DOHH2 (cell line): Measurements from ENCODE around the gene PDZK1IP1.
"Not testable (repeated sequence)": the region's sequence is repeated elsewhere in the genome, so short reads cannot be mapped to it uniquely, and the experiment has no call there.

Experiments used
- H3F3A ChIP-seq: fragments of 200-600 bp; sonication (generic), shearing (Covaris generic); 2 replicates; pipeline ENCODE4 v1.6.0; 2016; ENCODE audit warnings: antibody characterized with exemption, mild to moderate bottlenecking; ENCODE audit not compliant: control insufficient read depth, insufficient read depth
- H3K27ac ChIP-seq: fragments of 200-600 bp; sonication (generic); 2 replicates; pipeline ENCODE4 v1.5.1; 2014; ENCODE audit warnings: low read depth, mild to moderate bottlenecking, low read length, moderate library complexity
- H3K27me3 ChIP-seq: fragments of 200-600 bp; sonication (generic); 2 replicates; pipeline ENCODE4 v1.6.1; 2014; ENCODE audit warnings: mild to moderate bottlenecking, low read length, mixed read lengths; ENCODE audit not compliant: control insufficient read depth
- H3K36me3 ChIP-seq: fragments of 200-600 bp; sonication (generic); 2 replicates; pipeline ENCODE4 v1.6.1; 2014; ENCODE audit warnings: mild to moderate bottlenecking, low read length, moderate library complexity, mixed read lengths; ENCODE audit not compliant: control insufficient read depth
- H3K4me1 ChIP-seq: fragments of 200-600 bp; sonication (generic); 2 replicates; pipeline ENCODE4 v1.6.1; 2014; ENCODE audit warnings: mild to moderate bottlenecking, low read length, mixed read lengths; ENCODE audit not compliant: control insufficient read depth
- H3K4me2 ChIP-seq: fragments of 200-600 bp; sonication (generic); 2 replicates; pipeline ENCODE4 v1.6.0; 2014; ENCODE audit warnings: mild to moderate bottlenecking, low read length, moderate library complexity
- H3K4me3 ChIP-seq: fragments of 200-600 bp; sonication (generic); 2 replicates; pipeline ENCODE4 v1.5.1; 2014; ENCODE audit warnings: mild to moderate bottlenecking, low read length, mixed read lengths
- H3K79me2 ChIP-seq: fragments of 200-600 bp; sonication (generic); 2 replicates; pipeline ENCODE4 v1.6.1; 2014; ENCODE audit warnings: mild to moderate bottlenecking, low read length, mixed read lengths; ENCODE audit not compliant: control insufficient read depth
- H3K9me2 ChIP-seq: fragments of 200-600 bp; sonication (generic); replicated peaks from 2 replicates; pipeline ENCODE4 v1.6.1; 2014; ENCODE audit warnings: mild to moderate bottlenecking, low read length, mixed read lengths; ENCODE audit not compliant: control insufficient read depth
- H3K9me3 ChIP-seq: fragments of 200-600 bp; sonication (generic); 2 replicates; pipeline ENCODE4 v1.6.1; 2014; ENCODE audit warnings: antibody characterized with exemption, low read length, mixed read lengths; ENCODE audit not compliant: control insufficient read depth, insufficient read depth
- H4K20me1 ChIP-seq: fragments of 200-600 bp; sonication (generic); 2 replicates; pipeline ENCODE4 v1.6.0; 2014; ENCODE audit warnings: low read depth, mild to moderate bottlenecking, antibody characterized with exemption, low read length, moderate library complexity; ENCODE audit not compliant: control insufficient read depth, insufficient read depth
- CTCF ChIP-seq: fragments of 200-600 bp; sonication (generic); IDR thresholded peaks from one replicate; pipeline ENCODE4 v1.5.1; 2014; ENCODE audit warnings: antibody characterized with exemption, mild to moderate bottlenecking, low read depth, low read length; ENCODE audit not compliant: poor library complexity, severe bottlenecking
- EZH2phosphoT487 ChIP-seq: fragments of 200-600 bp; sonication (generic); IDR thresholded peaks from 2 replicates; pipeline ENCODE4 v1.6.1; 2017; ENCODE audit warnings: borderline replicate concordance, mild to moderate bottlenecking, antibody characterized with exemption, low read length, moderate library complexity, mixed read lengths

PDZK1IP1 gene

GRCh38 chr1:47207803-47208373, 18.1 kb upstream of the PDZK1IP1 start:
- Histone ChIP-seq H3K27me3 (no peaks in the 10 kb centered on the region), H4K20me1 (no peaks in the 10 kb centered on the region), H3K27ac (no peak overlapping the region), H3K9me2 (no peaks in the 10 kb centered on the region), H3K79me2 (no peaks in the 10 kb centered on the region), H3K9me3 (no peaks in the 10 kb centered on the region), H3K4me1 (peaks cover 26% of the 10 kb centered on the region), H3K4me2 (no peak overlapping the region), H3K4me3 (no peak overlapping the region), H3K36me3 (no peaks in the 10 kb centered on the region), H3F3A (no peaks in the 10 kb centered on the region)
- TF ChIP-seq EZH2phosphoT487 = no peak
- no peak for TF ChIP-seq CTCF

- no peak overlapping the region for H3K4me3 ChIP-seq
- H3K4me1 ChIP-seq = peaks cover 14% of the 10 kb centered on the region
- no peaks in the 10 kb centered on the region for H4K20me1 ChIP-seq
- H3K9me2 ChIP-seq = no peaks in the 10 kb centered on the region
- H3K79me2 ChIP-seq = no peaks in the 10 kb centered on the region
- H3K36me3 ChIP-seq = no peaks in the 10 kb centered on the region
- H3K9me3 ChIP-seq = no peaks in the 10 kb centered on the region
- H3K27ac ChIP-seq = no peak overlapping the region
- H3K27me3 ChIP-seq = no peaks in the 10 kb centered on the region
- no peak overlapping the region for H3K4me2 ChIP-seq
- TF ChIP-seq EZH2phosphoT487 (no peak), CTCF (no peak)
- H3F3A ChIP-seq = no peaks in the 10 kb centered on the region
These were observed 16.1 kb upstream of the PDZK1IP1 start for GRCh38 chr1:47205918-47206317.

- H3K4me3 ChIP-seq, H3K4me2 ChIP-seq, H3K36me3 ChIP-seq, H3K27me3 ChIP-seq, H3K9me2 ChIP-seq, H3K9me3 ChIP-seq, H4K20me1 ChIP-seq, H3K27ac ChIP-seq, H3F3A ChIP-seq, H3K79me2 ChIP-seq: not testable (repeated sequence)
- peaks cover 14% of the 10 kb centered on the region for H3K4me1 ChIP-seq
These were observed 13.7 kb upstream of the PDZK1IP1 start for GRCh38 chr1:47203504-47203903.

GRCh38 chr1:47201179-47201578, 11.3 kb upstream of the PDZK1IP1 start:
- Histone ChIP-seq H3K27ac (no peak overlapping the region), H3K9me2 (no peaks in the 10 kb centered on the region), H4K20me1 (no peaks in the 10 kb centered on the region), H3K79me2 (no peaks in the 10 kb centered on the region), H3K9me3 (no peaks in the 10 kb centered on the region), H3K27me3 (no peaks in the 10 kb centered on the region), H3K36me3 (no peaks in the 10 kb centered on the region), H3K4me2 (no peak overlapping the region), H3K4me3 (no peak overlapping the region), H3F3A (no peaks in the 10 kb centered on the region), H3K4me1 (peaks cover 14% of the 10 kb centered on the region)
- TF ChIP-seq CTCF = no peak
- no peak for TF ChIP-seq EZH2phosphoT487
